ENCODE data around the gene TGFBR3L. TPM values are rescaled to one million over a fixed set of nuclear protein-coding genes. Genes with fewer than 3 reads are reported as not detected.

TGFBR3L gene
- total RNA-seq, 4 donors from 2014 or later: 2.2 to 8.3 (median 6.1) TPM

GRCh38 chr19:7900931-7901330, 13.7 kb upstream of the TGFBR3L start:
- TF ChIP-seq POLR2AphosphoS5 (IDR thresholded peaks at IDR 0.05) (no peak), CTCF (IDR thresholded peaks at IDR 0.05) (no peak), POLR2A (IDR thresholded peaks at IDR 0.05; ENCODE audit: low read depth) (no peak), EP300 (IDR thresholded peaks at IDR 0.05) (no peak)
- Histone ChIP-seq H3K9me3 (no peaks in the 10 kb centered on the region), H3K4me1 (peaks cover 22 to 27% (median 26%) of the 10 kb centered on the region in 4 donors), H3K27me3 (peaks cover 0 to 11% (median 0%) of the 10 kb centered on the region in 4 donors), H3K27ac (replicated peaks in 1 of 4) (no peak overlapping the region), H3K36me3 (peaks cover 3 to 11% (median 6%) of the 10 kb centered on the region in 4 donors), H3K4me3 (no peak overlapping the region)
- no peak for DNase-seq (ENCODE audit: extremely low spot score)
- intact Hi-C loops (cut with DNase I): no loop called here
- WGBS: 50% methylated on average over 3 of the region's 3 CpGs

DNA sequence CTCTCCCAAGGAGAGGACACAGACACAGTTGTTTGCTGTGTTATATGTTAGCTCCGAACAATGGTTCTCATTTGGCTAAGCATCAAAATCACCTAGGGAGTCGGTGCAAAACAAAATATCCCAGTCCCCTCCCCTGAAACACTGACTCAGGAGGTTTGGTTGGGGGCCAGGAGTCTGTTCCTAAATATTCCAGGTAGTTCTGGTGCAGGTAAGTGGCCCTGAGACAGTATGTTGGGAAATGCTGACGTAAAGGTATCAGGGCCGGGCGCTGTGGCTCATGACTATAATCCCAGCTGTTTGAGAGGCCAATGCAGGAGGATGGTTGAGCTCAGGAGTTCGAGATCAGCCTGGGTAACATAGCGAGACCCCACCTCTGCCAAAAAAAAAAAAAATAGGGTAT, 13.3 kb upstream of the TGFBR3L start:
- no peaks in the 10 kb centered on the region for H3K9me3 ChIP-seq
- H3K4me1 ChIP-seq: peaks cover 26 to 31% (median 30%) of the 10 kb centered on the region in 4 donors
- H3K27me3 ChIP-seq: peaks cover 0 to 11% (median 0%) of the 10 kb centered on the region in 4 donors
- no peak overlapping the region for H3K4me3 ChIP-seq
- intact Hi-C loops (cut with DNase I): no loop called here
- TF ChIP-seq EP300 (IDR thresholded peaks at IDR 0.05) (no peak), POLR2AphosphoS5 (IDR thresholded peaks at IDR 0.05) (no peak), POLR2A (IDR thresholded peaks at IDR 0.05; ENCODE audit: low read depth) (no peak), CTCF (IDR thresholded peaks at IDR 0.05) (no peak)
- WGBS: 89% methylated on average over 7 of the region's 7 CpGs
- peaks cover 7 to 15% (median 10%) of the 10 kb centered on the region in 4 donors for H3K36me3 ChIP-seq
- DNase-seq (ENCODE audit: extremely low spot score): no peak
- no peak overlapping the region for H3K27ac ChIP-seq (replicated peaks in 1 of 4)

- H3K27ac ChIP-seq (replicated peaks in 1 of 4): peak overlapping the region; percentile 88 to 91 (median 90)
- TF ChIP-seq POLR2AphosphoS5 (IDR thresholded peaks at IDR 0.05) (no peak), POLR2A (IDR thresholded peaks at IDR 0.05; ENCODE audit: low read depth) (no peak), CTCF (IDR thresholded peaks at IDR 0.05) (no peak), EP300 (IDR thresholded peaks at IDR 0.05) (no peak)
- no peaks in the 10 kb centered on the region for H3K9me3 ChIP-seq
- intact Hi-C loops (cut with DNase I): no loop called here
- H3K4me1 ChIP-seq: peaks cover 34 to 46% (median 45%) of the 10 kb centered on the region in 4 donors
- no peak for DNase-seq (ENCODE audit: extremely low spot score)
- peak overlapping the region; percentile 64 to 89 (median 72) for H3K4me3 ChIP-seq
- WGBS: 36% methylated on average over 17 of the region's 20 CpGs
- peaks cover 11 to 27% (median 18%) of the 10 kb centered on the region in 4 donors for H3K36me3 ChIP-seq
- H3K27me3 ChIP-seq: peaks cover 0 to 11% (median 0%) of the 10 kb centered on the region in 4 donors
Observed at GRCh38 chr19:7902796-7903243, 11.8 kb upstream of the TGFBR3L start.

- Histone ChIP-seq H3K27me3 (peaks cover 0 to 11% (median 0%) of the 10 kb centered on the region in 4 donors), H3K4me3 (peak within 1 kb of the TSS; percentile 64 to 89 (median 72)), H3K27ac (replicated peaks in 1 of 4) (peak within 1 kb of the TSS; percentile 88 to 91 (median 90)), H3K9me3 (no peaks in the 10 kb centered on the region), H3K36me3 (peaks cover 11 to 29% (median 20%) of the 10 kb centered on the region in 4 donors), H3K4me1 (peaks cover 34 to 52% (median 49%) of the 10 kb centered on the region in 4 donors)
- DNase-seq (ENCODE audit: extremely low spot score): peak; percentile 100
- intact Hi-C loops (cut with DNase I): no loop called here
- WGBS: 0% methylated on average over 2 of the region's 89 CpGs
- TF ChIP-seq POLR2AphosphoS5 (IDR thresholded peaks at IDR 0.05): peak; percentile 92 to 99
- no peak for TF ChIP-seq EP300 (IDR thresholded peaks at IDR 0.05)
- TF ChIP-seq POLR2A (IDR thresholded peaks at IDR 0.05; ENCODE audit: low read depth): peak; percentile 80
- TF ChIP-seq CTCF (IDR thresholded peaks at IDR 0.05): peak; percentile 45 to 88 (median 68)
Observed at GRCh38 chr19:7903244-7904073, 11.2 kb upstream of the TGFBR3L start, which contains the start of gene MAP2K7. MAP2K7 (plus strand) TSS chr19:7903877; CDS start chr19:7903945, 68 bp downstream.

All from esophagus muscularis mucosa (tissue), 4 donors.